HG03575 (cell line): ENCODE data around the gene ADAM22.

ENCODE experiments used
- ATAC-seq: cut with Tn5 transposase; IDR thresholded peaks from one replicate; pipeline ENCODE4 v1.9.1; 2021; ENCODE audit not compliant: unreplicated experiment, insufficient number of reproducible peaks, low FRiP score; ENCODE audit errors: extremely low read depth

Gene ADAM22

GRCh38 chr7:88201305-88201704, 267.3 kb downstream of the ADAM22 start:
- ATAC-seq: no peak

- ATAC-seq: no peak
These were observed 268.2 kb downstream of the ADAM22 start for GRCh38 chr7:88202278-88202677.

- ATAC-seq: no peak
These were observed 268.7 kb downstream of the ADAM22 start for GRCh38 chr7:88202799-88203198.

GRCh38 chr7:88203401-88203800, 269.4 kb downstream of the ADAM22 start:
- no peak for ATAC-seq

- ATAC-seq: no peak
These were observed 270.6 kb downstream of the ADAM22 start for GRCh38 chr7:88204525-88205110.

GRCh38 chr7:88205179-88205578, 271.1 kb downstream of the ADAM22 start:
- ATAC-seq: no peak

- no peak for ATAC-seq
These were observed 272.2 kb downstream of the ADAM22 start for GRCh38 chr7:88206254-88206653.

- no peak for ATAC-seq
These were observed 274.5 kb downstream of the ADAM22 start for GRCh38 chr7:88208521-88208920.

- no peak for ATAC-seq
These were observed 278.9 kb downstream of the ADAM22 start for GRCh38 chr7:88212918-88213317.

GRCh38 chr7:88214456-88214855, 280.4 kb downstream of the ADAM22 start:
- ATAC-seq: no peak

- no peak for ATAC-seq
These were observed 281.2 kb downstream of the ADAM22 start for GRCh38 chr7:88215295-88215694.

- no peak for ATAC-seq
These were observed 282.2 kb downstream of the ADAM22 start for GRCh38 chr7:88216276-88216675.

- ATAC-seq: peak; percentile 87
These were observed 283.8 kb downstream of the ADAM22 start for GRCh38 chr7:88217675-88218428.

GRCh38 chr7:88218429-88218745, 284.3 kb downstream of the ADAM22 start:
- no peak for ATAC-seq

- peak; percentile 13 for ATAC-seq
These were observed 285.0 kb downstream of the ADAM22 start for GRCh38 chr7:88218836-88219605.

GRCh38 chr7:88219781-88220747, 286.0 kb downstream of the ADAM22 start, which contains the start of gene SRI:
Gene SRI (minus strand): TSS chr7:88220038. CDS start chr7:88220026, 12 bp downstream.
- peak; percentile 22 for ATAC-seq

- ATAC-seq: no peak
These were observed 289.2 kb downstream of the ADAM22 start for GRCh38 chr7:88223265-88223664.

GRCh38 chr7:88224601-88225275, 290.7 kb downstream of the ADAM22 start:
- no peak for ATAC-seq
